HG02884 (cell line): ENCODE measurements around the gene COP1.
A peak's percentile ranks its signal among the peaks of the same experiment; 100 is the strongest.

Experiments
- ATAC-seq: cut with Tn5 transposase; IDR thresholded peaks from one replicate; pipeline ENCODE4 v1.9.1; 2021; ENCODE audit warnings: mild to moderate bottlenecking, moderate library complexity; ENCODE audit not compliant: unreplicated experiment

Gene COP1

DNA sequence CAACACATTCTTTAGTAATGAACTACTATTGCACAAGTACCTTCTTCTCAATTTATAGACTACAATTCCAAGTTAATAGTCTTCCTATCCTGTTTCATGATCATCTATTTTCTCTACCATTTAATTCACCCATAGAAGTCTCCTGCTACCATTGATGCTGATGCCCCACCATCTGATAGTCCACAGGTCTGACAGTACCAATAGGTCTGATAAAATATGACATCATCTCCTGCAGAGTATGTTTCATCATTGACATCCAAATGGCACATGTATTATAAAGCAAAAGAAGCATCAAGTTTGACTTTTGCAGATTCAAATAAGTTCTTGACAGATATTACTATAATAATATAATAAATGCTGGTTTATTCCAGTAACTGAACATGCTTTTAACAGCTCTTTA, 5.5 kb downstream of the COP1 start:
- no peak for ATAC-seq

DNA sequence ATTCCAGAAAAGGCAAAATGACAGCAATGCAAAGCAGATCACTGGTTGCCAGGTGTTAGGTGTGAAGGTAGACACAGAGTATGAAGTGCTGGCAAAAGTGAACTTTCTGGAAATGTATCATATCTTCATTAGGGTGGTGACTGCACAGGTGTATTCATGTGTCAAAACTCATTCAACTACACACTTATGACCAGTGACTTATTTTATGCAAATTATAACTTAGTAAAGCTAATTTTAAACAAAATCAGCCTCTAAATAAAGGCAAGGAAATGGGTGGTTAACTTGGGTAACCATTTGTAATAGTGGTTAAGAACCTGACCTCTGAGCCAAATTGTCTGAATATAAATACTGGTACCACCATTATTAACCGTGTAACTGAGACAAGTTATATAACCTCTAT, 7.4 kb downstream of the COP1 start:
- ATAC-seq = no peak

DNA sequence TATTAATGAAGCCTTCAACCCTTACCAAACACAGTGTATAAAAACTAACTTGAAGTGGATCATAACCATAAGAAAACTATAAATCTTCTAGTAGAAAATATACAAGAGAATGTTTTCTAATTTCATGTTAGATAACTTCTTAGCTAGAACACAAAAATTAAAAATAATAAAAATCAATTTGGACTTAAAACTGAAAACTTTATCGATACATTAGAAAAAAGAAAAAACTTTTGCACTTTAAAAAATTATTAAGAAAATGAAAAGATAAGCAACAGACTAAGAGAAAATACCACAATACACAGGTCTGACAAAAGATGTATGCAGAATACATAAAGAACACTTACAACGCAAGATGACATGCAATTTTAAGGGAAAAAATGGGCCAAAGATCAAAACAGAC, 8.7 kb downstream of the COP1 start:
- ATAC-seq = no peak

DNA sequence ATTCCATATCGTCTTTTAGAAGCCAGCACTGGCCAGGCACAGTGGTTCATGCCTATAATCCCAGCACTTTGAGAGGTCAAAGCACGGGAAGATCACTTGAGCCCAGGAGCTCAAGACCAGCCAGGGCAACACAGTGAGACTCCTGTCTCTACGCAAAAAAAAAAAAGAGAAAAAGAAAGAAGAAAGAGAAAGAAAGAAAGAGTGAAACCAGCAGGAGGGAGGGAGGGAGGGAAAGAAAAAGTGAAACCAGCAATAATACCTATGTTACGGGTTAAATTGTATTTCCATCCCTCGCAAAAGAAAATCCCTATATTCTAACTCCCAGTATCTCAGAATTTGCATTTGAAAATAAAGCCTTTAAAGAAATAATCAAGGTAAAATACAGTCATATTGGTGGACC, 10.4 kb downstream of the COP1 start:
- ATAC-seq = no peak

DNA sequence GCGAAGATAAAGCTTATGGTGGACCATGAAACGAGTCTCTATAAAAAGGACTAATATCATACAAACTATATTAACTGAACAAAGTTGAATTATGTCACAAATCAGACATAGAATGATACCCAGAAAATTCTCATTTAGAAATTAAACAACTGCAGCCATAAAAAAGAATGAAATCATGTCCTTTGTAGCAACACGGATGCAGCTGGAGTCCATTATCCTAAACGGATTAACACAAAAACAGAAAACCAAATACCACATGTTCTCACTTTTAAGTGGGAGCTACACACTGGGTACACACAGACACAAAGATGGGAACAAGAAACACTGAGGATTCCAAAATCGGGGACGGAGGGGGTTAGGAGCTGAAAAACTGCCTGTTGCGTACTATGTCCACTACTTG, 11.5 kb downstream of the COP1 start:
- ATAC-seq = no peak

DNA sequence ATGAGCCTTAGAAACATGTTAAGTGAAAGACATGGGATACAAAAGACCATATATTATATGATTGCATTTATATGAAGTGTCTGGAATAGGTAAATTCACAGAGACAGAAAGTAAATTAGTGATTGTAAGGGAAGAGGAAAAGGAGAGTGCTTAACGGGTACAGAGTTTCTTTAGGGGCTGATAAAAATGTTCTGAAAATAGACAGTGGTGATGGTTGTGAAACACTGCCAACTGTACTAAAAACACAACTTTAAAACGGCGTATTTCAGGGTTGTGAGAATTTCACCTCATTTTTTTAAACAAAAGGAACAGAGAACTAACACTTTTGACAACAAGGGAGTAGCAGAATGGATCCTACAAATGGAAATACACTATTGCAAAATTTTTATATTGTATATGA, 13.4 kb downstream of the COP1 start:
- no peak for ATAC-seq

DNA sequence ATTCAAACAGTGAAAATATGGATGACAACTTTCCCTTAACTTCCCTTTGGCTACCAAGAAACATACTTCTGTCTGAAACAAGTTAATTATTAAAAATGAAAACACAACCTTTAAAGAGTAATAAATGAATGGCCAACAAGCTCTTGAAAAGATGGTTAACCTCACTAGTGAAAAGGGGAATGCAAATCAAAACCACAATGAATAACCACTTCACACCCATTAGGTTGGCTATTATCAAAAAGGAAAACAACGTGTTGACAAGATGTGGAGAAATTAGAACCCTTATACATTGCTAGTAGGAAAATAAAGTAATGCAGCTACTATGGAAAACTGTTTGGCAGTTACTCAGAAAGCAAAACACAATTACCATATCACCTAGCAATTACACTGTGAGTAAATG, 14.1 kb downstream of the COP1 start:
- ATAC-seq = peak; percentile 78

DNA sequence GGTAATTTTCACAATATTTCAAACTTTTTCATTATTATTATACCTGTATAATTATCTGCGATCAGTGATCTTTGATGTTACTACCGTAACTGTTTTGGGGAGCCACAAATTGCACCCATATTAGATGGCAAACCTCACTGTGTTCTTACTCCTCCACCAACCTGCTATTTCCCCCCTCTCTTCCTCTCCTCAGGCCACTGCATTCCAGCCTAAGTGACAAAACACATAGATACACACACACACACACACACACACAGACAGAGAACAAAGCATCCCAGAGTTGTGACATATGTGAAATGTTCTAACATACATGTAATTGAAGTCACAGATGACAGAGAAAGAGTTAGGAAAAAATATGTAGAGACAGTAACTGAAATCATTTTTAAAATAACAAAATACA, 18.5 kb downstream of the COP1 start:
- ATAC-seq = no peak

DNA sequence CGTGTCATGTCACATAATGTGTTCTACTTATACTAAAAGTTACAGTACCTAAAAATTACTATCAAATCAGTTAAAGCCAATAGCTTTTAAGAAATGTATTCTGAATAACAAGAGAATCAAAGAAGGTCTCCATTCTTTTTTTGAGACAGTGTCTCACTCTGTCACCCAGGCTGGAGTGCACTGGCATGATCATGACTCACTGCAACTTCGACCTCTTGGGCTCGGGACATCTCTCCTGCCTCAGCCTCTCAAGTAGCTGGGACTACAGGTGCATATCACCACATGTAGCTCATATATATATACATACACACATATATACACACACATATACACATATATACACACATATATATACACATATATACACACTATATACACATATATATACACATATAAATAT, 20.1 kb downstream of the COP1 start:
- no peak for ATAC-seq

DNA sequence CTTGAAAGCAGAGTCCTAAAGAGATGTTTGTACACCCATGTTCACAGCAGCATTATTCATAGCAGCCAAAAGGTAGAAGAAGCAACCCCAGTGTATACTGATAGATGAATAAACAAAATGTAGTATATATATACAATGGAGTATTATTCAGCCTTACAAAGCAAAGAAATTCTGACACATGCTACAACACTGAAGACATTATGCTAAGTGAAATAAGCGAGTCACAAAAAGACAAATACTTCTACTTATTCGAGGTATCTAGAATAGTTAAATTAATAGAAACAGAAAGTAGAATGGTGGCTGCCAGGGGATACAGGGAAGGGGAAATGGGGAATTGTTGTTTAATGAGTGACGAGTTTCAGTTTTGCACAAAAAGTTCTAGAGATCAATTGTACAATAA, 23.5 kb downstream of the COP1 start:
- no peak for ATAC-seq

DNA sequence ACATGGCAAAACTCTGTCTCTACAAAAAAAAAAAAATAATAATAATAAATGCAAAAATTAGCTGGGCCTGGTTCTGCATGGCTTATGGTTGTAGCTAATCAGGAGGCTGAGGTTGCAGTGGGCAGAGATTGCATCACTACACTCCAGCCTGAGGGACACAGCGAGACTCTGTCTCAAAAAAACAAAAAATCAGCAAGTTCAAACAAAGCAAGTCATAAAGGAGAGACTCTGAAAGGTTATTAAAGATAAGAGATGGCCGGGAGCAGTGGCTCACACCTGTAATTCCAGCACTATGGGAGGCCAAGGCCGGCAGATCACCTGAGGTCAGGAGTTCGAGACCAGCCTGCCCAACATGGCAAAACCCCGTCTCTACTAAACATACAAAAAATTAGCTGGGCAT, 28.8 kb downstream of the COP1 start:
- no peak for ATAC-seq

DNA sequence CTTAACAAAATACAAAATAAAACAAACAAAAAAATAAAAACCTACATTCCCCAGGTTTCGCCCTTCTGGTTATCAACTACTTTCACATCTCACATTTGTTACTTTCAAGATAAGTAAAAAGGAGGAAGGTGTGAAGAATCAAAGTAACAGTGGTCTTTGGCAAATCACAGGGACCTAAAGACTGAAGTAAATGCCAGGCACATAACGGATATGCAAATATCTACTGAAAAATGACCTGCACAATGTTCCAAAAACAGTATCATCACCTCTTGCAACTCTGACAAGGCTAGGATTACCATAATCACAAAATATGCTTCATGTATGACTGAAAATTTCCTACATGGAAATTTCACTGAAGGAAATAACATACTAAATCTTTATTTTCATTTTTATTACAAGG, 29.3 kb downstream of the COP1 start:
- ATAC-seq = peak; percentile 86

DNA sequence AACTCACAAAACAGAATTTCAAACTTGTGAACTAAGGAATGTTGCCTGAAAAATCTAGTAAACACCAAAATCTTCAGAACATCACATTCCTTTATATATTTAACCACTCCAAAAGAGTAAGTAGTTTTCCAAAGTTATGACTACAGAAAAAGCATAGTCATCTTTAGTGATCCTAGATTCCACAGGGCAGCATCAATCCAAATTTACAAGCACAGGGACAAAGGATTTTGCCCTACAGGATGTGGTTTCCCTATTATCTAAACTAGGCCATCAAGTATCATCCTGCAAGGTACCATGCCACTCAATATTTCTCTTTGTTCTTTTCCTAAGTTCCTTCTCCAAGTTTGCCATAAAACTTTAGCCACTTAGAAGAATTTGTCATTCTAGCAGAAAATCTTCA, 33.0 kb downstream of the COP1 start:
- ATAC-seq = no peak

DNA sequence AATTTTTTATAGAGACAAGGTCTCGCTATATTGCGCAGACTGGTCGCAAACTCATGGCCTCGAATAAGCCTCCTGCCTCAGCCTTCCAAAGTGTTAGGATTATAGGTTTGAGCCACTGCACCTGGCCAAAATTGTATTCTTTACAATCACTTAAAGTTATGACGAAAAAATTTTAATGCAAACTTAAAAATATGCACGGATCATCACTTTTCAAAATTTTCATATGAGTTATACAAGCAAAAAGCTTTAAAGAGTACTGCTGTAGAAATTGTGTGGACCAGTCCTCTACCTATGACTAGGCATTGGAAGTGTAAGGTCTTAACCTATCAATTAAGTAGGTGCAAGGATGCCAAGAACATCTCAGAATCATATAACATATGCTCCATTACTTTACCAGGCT, 34.9 kb downstream of the COP1 start:
- no peak for ATAC-seq

DNA sequence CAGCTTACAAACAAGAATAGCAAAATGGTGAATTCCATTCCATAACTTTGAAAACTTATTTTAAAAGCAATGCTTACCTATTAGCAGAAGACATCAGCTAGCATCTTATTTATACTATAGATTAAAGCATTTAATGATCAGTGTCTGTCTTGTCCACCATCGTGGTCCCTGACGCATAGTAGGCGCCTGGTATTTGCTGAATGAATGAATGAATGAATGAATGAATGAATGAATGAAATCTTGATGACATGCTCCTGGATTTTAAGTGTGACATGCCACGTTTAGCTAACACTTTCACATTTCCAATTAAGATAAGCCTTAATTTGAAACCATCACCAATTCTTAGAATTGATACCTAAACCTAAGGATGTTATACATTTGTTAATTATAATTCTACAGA, 39.9 kb downstream of the COP1 start:
- no peak for ATAC-seq

DNA sequence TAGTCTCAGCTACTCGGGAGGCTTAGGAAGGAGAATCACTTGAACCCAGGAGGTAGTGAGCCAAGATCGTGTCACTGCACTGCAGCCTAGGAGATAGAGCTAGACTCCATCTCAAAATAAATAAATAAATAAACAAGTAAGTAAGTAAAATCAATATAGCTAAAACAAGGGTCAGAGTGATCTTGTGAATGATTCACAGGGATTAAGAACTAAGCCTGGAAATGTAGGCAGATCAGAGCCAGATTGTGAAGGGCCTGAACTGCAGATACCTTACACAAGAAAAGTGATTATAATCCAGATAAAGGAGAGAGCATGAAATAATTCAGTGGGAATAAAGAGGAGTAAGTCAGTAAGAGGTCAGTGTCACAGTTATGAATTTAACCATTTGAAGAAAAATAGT, 41.5 kb downstream of the COP1 start:
- ATAC-seq = no peak

DNA sequence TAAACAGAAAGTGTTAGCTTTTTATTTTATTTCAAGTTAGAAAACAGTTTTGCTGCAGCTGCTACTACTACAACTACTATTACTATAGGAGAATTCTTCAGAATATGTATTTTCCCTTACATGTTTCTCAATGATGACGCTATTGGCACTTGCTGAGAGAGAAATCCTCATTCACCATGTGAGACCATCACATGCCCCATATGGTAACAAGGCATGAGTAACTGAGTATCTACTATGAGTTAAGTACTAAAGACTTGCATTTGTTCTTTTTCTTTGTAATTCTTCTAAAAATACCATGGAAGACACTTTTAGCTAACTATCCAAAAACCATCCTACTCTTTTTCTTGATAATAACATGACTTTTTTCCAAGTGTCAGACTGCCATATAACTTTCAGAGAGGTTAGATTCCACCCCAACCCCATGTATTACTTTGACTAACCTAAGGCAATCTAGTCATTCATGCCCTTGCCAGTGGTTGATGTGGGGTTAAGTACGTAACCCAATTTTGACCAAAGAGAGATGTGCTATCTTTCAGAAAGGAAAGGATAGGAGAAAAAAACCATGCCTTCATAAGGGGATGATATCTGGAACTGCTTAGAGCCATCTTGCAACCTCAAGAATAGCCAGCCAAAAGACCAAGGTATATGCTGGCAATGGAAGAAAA, 42.9 kb downstream of the COP1 start:
- no peak for ATAC-seq

DNA sequence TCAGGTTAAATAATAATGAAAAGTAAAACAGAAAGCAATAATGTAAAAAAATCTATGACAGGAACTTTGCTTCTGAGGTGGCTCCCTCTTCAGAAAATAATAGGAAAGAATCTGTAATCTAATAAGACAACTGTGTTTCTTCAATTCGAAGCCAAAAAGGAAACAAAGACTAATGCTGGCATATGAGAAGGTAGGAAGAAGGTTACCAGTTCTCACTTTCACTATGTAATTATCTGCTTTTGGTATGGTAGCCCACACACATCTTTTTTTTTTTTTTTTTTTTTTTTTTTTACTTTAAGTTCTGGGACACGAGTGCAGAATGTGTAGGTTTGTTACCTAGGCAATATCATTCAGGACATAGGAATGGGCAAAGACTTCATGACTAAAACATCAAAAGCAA, 47.1 kb downstream of the COP1 start:
- no peak for ATAC-seq

DNA sequence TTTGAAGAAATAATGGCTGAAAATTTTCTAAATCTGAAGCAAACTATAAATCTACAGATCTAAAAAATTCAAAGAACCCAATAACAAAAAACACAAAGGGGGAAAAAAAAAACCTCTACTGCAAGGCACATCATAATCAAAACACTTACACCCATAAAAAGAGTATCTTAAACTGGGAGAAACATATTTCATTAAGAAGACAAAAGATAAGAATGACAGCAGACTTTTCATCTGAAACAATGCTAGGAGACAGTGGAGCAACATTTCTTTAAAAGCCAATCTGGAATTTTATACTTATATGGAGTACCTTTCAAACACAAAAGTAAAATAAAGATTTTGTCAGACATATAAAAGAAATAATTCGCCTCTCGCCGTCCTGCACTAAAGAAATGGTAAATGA, 49.1 kb downstream of the COP1 start:
- no peak for ATAC-seq

DNA sequence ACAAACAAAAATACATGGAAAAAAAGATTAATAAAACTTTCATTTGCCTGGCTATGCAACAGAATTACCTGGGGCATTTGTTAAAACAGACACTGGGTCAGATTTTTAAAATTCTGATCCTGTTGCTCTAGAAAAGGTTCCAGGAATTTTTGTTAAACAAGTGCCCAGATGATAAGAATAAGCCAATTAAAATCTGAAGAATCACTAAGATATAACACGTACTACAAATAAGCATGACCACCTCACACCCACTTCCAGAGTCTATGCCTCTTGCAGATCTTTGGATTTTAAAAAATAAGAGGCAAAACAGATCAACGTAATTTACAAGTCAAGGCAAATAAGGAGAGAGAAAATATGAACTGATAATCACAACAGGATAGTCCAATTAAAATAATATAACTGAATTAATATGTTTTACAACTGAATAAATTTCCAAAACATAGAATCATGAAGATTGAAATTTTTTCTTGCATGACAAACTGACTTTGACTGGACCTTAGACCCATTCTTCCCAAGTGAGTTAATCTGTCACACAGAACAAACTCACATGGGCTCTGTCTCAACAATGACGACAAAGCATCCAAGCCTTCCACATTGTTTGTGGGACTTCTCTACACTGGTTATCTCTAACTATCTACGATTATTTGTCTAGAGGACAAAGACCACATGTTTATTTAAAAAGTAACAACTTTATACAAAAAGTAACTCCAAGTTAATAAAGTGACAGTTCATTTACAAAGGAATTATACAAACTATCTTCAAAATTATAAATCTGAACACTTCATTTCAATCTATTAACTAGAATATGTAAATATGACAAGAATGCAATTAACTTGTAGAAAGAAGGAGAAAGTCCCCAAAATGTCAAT, 56.9 kb downstream of the COP1 start:
- no peak for ATAC-seq

DNA sequence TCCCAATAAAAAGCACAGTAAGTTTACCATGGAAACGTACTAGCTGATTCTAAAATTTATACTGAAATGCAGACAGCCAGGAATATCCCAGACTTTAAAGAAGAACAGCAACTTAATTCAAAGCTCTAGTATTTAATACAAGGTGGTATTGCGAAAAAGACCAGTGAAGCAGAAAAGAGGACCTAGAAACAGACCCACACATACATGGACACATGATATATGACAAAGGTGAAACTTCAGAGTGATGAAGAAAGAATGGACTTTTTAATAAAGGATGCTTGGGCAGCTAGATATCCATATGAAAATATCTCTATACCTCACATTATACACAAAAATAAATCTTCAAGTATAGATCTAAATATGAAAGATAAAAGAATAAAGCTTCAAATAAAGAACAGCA, 62.6 kb downstream of the COP1 start:
- no peak for ATAC-seq

DNA sequence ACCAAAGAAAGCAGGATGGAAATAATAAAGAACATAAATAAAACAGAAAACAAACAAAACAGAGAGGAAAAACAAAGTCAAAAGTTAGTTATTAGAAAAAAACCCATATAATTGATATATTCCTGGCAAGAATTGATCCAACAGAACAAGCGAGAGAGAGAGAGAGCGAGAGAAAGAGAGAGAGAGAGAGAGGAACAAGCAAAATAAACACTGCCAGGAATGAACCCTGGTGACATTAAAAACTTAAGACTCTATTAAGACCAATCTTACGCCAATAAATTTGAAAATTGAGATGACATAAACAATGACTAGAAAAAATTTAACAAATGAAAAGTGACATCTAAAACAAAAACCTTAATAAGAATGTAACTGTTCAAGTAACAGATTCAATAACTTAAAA, 64.1 kb downstream of the COP1 start:
- no peak for ATAC-seq

DNA sequence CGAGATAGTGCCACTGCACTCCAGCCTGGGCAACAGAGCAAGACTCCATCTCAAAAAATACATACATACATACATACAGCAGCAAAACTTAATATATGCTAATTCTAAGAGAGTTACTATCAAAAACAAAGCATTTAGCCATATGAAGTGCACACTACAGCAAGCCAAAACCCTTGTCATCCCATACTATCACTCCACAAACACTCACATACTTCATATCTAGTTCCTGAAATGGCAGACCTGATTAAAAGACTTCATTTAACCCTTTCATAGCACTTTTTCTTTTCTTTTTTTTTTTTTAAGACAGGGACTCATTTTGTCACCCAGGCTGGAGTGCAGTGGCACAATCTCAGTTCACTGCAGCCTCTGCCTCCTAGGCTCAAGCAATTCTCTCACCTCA, 65.6 kb downstream of the COP1 start:
- ATAC-seq = no peak
